NCI-H1417 treated with DMSO at 0.1 percent for 48 hours (cell line): ENCODE data around the gene EPHA6.

Experiments used
- DNase-seq: peaks from one replicate; lab custom pipeline; 2025; lab: John Stamatoyannopoulos, UW

EPHA6 gene

DNA sequence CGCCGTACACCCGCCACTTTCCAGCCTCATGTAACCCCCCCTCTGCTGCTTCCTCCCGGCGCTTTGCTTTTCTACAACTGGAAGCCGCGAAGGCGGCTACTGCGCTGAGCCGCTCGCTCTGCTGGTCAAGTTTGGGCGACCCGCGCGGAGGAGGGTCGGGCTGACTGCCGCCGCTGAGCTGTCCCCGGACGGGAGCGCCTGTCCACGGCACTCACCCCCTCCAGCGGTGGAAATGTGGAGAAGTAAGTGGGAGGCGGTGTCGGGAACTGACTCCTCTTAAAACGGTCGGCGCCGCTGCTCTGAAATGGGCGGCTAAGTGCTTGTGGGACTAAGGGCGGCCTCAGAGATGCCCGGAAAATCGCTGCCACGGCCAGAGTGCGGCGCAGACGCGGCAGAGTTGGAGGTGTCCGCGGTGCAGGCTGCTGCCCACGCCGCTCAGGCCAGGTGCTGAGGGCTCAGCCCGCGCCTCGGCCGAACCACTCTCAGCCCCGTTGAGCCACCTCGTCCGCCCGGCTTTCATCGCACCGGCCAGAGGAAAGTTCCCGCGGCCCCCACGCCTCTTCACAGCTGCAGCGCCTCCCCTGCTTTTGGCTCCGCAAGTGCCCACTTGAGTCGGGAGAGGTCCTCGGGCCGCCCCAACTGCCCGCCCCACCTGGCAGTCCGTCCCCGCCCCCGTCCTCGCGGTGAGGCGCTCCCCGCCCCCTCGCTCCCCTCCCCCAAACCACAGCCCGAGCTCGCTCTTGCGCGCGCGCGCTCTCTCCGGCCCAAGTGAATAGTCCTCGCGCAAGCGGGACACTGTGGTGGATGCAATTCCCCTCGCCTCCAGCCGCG lies at the start of gene EPHA6:
TSS of gene EPHA6 (plus strand) at position 775 of the 831 bp plus-strand sequence.
- DNase-seq = no peak

DNA sequence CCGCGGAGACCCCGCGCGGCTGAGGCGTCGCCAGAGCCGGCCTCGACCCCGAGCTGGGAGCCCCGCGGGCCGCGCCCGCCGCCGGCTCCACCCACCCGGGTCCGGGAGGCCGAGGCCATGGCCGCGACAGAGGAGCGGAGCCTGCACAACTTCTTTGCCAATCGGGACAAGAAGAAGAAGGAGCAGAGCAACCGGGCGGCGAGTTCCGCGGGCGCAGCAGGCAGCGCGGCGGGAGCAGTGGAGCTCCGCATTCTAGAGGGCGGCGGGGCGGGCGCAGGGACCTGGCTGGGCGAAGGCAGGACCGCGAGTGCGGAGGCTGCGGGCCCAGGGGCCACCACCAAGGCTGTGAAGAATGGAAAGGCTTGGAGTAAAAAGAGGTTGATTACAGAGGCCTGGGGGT lies 37.6 kb upstream of the EPHA6 start:
- no peak for DNase-seq

DNA sequence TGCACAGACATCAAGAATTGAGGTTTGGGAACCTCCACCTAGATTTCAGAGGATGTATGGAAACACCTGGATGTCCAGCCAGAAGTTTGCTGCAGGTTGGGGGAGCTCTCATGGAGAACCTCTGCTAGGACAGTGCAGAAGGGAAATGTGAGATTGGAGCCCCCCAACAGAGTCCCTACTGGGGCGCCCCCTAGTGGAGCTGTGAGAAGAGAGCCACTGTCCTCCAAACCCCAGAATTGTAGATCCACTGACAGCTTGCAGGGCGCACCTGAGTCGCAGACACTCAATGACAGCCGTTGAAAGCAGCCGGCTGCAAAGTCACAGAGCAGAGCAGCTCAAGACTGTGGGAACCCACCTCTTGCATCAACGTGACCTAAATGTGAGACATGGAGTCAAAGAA lies 34.6 kb upstream of the EPHA6 start:
- DNase-seq = no peak

DNA sequence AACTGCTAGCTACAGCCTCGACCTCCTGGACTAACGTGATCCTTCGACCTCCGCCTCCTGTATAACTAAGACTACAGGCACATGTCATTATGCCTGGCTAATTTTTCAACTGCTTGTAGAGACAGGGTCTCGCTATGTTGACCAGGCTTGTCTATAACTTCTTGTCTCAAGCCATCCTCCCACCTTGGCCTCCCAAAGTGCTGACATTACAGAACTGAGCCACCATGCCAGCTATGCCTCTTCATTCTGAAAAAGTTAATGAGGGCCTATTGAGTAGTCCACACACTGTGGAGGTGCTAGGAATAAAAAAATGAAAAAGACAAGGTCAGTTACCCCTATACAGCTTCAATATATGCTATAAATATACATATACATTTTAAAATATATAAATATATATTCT lies 18.3 kb upstream of the EPHA6 start:
- DNase-seq = no peak

DNA sequence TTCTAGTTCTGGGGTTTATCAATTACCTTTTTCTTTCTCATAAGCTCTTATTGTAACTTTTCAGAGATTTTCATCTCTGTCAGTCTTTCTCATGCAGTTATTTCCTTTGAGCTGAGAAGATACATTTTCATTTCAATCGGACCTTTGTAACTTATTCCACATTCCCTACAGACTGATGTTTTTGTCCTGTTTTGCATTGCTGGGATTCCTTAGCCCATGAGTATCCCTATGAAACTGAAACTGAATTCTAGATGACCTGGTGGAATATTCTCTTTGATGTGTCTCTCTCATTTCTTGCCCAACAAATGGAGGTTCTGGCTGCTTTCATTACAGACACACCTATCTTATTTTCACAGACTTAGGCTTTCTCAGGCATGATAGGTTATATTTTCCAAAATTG lies 10.5 kb upstream of the EPHA6 start:
- no peak for DNase-seq

DNA sequence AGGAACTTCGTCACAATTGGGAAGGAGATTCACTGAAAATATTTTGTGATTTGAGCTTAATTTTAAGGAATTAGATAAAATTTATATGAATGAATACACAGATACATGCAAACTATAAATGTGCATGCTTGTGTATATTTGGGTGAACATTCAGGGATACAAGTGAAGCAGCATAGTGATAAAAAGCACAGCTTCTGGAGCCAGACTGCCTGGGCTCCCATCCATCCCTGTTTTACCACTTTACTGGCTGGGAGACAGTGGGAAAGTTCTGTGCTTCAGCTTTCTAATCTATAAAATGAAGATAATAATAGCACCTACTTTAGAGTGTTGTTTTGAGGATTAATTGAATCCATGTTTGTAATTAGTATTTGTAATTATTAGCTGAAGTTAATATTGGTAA lies 8.1 kb upstream of the EPHA6 start:
- no peak for DNase-seq

DNA sequence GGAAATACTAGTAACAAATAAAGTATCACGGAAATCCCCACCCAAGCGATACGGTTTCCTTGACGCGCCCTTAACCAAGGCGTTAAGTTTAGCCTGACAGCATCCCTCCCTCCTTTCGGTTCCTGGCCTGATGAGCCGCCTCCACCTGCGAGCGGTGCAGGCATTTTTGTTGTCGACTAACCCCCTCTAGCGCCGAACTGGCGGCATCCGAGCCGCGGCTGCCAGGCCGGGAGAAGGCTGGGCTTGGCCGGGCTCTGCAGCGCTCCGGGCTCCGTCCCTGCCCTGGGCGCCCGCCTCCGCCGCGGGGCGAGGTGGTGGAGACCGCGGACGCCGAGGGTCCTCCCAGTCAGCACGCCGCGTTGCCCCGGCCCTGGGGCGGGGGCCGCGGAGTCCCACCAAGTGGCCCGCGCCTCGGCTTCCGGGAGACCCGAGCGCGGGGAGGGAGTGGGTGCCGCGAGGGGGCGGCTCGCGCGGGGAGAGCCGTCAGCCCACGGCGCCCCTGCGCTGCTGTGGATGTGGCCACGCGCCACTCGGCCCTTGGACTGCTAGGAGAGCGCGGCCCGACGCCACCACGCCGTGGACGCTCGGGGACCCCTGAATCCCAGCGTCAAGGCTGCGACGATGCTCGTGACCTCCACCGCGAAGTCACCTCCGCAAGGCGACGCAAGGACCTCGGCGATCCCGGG lies 1.1 kb upstream of the EPHA6 start:
- DNase-seq = peak; percentile 18

DNA sequence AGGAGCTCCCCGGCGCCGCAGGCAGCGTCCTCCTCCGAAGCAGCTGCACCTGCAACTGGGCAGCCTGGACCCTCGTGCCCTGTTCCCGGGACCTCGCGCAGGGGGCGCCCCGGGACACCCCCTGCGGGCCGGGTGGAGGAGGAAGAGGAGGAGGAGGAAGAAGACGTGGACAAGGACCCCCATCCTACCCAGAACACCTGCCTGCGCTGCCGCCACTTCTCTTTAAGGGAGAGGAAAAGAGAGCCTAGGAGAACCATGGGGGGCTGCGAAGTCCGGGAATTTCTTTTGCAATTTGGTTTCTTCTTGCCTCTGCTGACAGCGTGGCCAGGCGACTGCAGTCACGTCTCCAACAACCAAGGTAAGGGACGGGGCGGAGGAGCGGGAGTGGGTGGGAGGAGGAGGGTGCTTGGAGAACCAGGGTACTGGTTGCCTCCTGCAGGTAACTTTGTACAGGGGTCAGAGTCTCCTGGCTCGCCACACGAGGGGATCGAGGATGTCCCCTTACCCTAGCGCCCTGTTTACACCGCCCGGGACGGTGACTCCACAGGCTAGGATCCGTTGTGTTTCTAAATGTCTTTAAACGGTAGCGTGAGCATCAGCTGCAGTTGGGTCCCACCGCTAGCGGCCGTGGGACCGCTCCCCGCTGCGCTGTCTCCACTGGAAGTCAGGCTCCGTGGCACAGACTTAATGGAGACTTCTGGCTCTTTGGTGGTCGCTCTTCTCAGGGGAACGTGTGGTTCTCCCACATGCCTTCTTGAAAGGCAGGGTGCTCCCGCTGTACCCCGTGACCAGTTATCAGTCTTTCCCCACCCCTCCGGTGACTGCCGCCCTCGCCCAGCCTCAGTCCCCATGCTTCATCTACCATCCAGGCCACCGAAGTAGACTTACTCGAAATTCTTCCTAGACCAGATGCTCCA lies 515 bp downstream of the EPHA6 start:
- DNase-seq = no peak

DNA sequence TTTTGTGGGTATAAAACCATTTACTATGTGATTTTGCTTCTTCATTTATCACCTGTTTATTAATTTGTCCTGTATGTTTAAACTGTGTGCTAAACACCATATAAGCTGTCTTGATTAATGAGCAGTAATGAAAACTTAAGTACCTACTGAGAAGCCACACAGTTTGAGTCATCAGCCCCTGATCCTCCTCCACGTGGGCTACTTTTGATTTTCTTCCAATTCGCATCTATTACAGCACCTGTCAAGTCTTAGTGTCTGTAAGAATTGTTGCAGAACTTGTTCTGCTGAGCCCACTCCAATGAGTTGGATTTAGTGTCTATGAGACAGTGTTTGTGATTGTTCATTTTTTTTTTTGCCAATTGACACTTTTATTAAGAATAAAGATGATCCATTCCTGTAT lies 16.8 kb downstream of the EPHA6 start:
- no peak for DNase-seq

DNA sequence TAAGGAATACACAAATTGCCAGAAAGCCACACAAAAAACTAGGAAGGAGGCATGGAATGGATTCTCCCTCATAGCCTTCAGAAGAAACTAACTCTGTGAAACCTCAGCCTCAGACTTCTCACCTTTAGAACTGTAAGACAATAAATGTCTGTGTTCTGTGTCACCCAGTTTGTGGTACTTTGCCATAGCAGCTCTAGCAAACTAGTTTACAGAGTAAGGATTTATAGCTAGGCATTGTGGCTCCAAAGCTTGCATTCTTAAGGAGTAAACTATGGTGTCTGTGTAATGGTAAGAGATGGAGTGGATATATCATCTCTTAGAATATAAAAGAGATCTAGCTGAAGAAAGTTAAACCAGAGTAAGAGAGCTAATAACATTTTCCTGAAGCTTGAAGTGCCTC lies 18.9 kb downstream of the EPHA6 start:
- no peak for DNase-seq

DNA sequence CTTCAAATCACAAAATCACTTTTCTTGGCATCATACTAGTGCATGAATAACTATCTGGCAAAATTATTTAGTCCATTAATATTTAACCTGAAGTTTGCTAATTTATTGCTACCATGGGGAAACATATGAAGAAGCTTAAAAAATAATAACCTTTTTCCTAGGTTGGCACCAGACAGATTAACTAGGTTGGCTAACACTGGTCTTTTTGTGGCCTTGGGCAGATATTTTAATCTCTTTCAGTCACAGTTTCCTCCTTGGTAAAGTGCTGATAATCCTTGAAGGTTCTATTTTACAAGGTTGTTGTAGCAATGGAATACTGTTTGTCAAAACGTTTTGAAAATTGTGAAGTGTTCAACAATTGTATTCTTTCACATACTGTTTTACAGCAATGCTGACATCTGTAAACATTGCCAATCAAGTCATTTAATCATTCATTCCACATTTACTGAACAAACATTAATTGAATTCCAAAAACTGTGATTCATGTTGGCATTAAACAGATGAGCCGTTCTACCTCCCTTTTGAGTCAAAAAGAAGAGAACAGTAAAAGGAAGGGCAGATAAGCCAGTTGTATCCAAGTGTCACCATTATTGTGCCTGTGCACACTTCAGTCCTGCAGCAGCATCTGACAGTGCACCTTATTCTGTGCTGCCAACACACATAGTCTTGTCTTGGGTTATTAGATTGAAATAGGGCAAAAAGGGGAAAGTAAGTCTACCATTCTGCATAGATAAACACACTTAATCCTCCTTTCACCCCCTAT lies 21.9 kb downstream of the EPHA6 start:
- DNase-seq = no peak

DNA sequence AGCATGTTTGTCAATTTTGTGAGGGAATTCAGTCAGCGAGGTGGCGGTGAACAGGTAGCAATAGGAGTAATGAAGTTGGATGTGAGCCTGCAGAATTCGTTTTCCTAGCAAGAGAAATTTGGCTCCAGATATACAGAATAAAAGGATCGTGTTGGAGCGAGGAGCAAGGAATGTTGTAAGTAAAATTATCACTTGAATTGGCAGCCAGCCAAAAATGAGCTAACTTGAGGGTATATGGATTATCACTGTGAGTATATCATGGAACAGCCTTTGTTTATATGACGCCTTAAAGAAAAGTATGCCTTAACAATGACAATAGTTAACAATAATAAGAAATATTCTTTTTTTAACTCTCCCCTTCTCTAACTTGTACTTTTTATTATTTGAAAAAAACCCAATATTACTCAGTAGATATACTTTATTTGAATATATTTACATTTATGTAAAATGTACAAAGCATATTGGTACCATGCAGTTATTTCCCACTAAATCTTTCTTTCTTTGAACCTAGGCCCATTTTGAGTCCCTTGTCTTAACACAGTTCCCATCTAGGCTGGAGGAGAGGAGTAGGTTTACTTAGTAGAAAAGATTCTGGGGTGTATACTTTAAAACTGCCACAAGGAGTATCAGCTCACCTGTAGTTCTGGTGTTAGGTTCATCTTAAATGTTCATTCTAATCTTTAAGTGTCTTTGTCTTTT lies 29.3 kb downstream of the EPHA6 start:
- no peak for DNase-seq

DNA sequence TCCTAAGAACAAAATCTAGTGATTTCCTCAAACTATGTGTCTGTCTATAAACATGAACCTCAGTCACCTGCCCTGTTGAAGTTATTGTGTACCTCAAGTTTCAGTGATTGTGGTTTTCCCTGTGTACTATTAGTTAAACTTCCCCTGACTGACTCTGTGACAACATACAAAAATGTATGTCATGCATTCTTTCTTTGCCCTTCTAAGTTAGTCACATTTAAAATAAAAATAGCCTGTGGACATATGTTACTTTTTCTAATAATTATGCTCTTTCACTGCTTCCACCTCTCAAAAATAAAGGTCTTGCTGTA lies 29.8 kb downstream of the EPHA6 start:
- DNase-seq = no peak

DNA sequence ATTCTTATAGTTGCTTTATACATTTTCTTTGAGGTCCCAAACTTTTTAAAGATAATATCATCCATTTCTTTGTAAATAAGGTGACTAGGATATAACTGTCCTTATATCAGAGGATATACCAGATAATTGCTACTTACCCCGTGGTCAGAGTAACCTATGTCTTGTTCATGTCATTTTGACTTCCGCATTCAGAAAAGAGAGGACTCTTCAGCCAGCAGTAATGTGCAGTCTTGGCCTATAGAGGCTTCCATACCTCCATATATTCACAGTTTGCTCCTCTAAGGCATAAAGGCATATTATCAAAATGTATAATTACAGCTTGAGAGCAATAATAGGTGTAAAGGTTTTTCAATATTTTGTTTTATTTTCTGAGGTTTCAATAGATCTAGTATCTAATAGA lies 38.5 kb downstream of the EPHA6 start:
- no peak for DNase-seq

DNA sequence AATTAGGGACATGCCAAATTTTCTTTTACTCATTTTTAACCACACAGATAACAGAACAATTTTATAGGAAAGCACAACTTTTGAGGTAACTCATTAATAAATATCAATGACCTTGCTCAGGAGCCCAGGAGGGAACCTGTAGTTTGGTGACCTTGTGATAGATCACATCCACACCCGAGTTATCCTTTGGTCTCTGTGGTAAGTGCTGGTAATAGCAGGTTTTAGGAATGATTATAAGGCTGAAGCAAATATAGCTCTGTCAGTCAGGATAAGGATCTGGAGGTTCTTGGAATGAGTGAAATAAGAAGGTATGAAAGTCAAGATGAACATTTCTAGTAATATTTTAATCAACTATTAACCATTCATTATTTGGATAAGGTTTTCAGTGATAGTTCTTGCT lies 46.5 kb downstream of the EPHA6 start:
- no peak for DNase-seq

DNA sequence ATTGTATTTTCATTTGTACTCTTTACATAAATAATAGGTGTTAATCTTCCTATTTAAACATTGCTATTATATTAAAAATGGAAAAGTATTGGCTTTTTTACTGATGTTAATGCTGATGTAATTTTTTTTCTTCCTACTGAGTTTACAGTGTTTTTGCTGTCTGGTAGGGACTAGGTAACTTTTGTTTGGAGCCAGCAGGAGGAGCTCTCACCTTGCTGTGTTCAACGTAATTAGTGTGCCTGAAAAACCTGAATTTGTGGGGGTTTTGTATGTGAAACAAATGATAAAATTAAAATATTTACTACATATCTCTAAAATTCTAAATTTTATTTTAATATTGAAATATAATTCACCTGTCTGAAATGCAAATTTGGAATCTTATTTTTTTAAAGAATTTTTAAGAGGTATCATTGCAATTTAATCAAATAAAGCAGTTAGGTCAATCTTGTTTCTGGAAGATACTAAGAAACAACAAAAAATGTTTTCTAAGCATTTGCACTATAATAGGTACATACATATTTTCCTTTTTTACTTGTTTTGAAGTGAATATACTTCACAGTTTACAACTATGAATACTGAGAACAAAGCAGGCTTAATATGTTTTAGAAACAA lies 48.8 kb downstream of the EPHA6 start:
- peak; percentile 35 for DNase-seq

DNA sequence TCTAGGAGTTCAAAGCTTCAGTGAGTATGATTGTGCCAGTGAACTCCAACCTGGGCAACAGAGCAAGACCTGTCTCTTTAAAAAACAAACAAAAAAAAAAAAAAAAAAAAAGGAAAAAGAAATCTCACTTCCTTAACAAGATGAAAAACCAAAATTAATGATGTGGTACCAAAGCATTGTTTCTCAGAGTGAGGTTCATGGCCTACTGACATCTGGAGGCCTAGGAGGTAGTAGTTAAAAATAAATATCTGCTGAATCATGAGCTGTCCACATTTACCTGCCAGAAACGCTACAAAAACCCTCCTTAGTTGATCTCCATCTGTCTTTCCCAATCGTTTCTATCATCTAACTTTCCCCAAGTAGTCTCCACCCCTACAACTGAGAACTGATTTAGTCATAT lies 51.2 kb downstream of the EPHA6 start:
- DNase-seq = no peak

DNA sequence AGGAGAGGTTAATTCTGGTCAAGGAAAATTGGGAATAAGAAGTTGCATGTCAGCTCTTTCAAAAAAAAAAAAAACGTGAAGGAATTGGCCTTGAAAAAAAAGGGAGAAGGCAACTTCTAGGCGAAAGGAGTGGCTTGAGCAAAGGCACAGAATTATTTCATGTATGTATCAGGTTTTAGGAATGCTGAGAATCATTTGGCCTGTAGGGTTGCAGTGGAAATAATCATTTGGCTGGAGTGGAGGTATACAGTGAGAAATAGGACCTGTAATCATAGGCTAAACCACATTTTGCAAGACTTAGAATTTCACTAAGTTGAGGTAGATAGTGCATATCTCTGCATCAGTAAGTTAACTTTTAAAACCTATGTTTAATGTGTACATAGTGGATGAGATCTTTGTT lies 54.9 kb downstream of the EPHA6 start:
- no peak for DNase-seq

DNA sequence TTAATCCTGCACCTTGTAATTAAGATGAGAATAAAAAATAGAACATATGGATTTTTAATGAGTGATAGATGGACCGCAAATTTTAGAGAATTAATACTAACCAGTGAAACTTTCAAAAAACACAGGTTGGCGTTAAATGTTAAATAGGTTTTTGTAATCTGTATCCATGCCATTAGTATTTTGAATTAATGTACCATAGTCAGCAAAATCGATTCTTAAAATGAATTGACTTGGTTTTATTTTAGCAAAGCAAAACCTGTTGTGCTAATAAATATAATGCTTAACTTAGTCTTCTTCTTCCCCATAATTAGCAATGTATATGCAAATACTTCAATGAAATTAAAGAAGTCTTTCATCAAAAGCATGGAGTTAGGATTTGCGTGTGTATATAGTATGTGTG lies 63.1 kb downstream of the EPHA6 start:
- DNase-seq = no peak

DNA sequence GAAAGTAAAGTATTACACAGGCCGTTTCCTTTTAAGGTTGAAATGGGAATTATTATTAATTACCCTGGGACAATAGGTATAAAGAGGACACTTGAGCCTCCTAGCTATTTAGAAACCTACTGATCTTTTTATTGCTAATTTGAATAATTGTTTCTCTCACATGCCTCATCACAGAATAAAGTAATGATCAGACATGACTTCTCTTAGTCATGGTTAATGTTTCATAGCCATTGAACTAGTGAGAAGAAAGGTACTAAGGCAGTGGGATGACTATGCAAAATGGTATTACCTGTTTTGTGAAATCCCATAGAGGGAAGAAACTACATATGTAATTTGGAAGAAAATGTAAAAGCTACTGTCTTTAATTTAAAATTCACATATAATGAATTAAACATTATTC lies 85.6 kb downstream of the EPHA6 start:
- no peak for DNase-seq

DNA sequence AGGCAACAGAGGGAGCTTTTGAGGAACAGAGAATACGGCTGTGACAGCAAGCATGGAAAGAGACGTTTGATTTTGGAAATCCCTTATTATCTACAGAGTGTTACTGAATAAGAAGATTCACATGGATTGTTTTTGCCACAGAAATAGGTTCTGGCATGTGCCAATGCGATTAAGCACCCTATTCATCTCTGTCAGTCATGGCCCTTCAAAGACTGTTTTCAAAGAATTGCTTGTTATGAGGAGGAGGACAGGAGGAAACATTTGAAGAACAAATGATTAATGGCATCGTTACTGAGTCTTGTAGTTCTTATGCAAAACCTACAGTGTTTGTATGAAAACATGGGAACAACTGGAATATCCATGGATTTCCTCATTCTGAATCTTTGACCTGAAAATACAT lies 86.2 kb downstream of the EPHA6 start:
- no peak for DNase-seq
